Measurements from ENCODE around the gene TMIGD1.

GRCh38 chr17:30326809-30327208, 7.0 kb downstream of the TMIGD1 start:
- no peak for TF ChIP-seq HOMEZ (CRISPR knock-in tag; IDR thresholded peaks at IDR 0.05; ENCODE audit: low read depth)
- no peak for TF ChIP-seq ATRX (CRISPR knock-in tag; IDR thresholded peaks at IDR 0.05; ENCODE audit: borderline replicate concordance)
- TF ChIP-seq PRDM15 (CRISPR knock-in tag; IDR thresholded peaks at IDR 0.05) = no peak
- TF ChIP-seq ZKSCAN1 (IDR thresholded peaks at IDR 0.05; ENCODE audit: low read length) = no peak
- TF ChIP-seq TRIM22 (IDR thresholded peaks at IDR 0.05) = no peak
- TF ChIP-seq TRIM24 (CRISPR knock-in tag; IDR thresholded peaks at IDR 0.05) = no peak
